ENCODE results near the gene NTPCR.
"Not testable (repeated sequence)": the region's sequence is repeated elsewhere in the genome, so short reads cannot be mapped to it uniquely, and the experiment has no call there.

The NTPCR gene, protein sequence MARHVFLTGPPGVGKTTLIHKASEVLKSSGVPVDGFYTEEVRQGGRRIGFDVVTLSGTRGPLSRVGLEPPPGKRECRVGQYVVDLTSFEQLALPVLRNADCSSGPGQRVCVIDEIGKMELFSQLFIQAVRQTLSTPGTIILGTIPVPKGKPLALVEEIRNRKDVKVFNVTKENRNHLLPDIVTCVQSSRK

DNA sequence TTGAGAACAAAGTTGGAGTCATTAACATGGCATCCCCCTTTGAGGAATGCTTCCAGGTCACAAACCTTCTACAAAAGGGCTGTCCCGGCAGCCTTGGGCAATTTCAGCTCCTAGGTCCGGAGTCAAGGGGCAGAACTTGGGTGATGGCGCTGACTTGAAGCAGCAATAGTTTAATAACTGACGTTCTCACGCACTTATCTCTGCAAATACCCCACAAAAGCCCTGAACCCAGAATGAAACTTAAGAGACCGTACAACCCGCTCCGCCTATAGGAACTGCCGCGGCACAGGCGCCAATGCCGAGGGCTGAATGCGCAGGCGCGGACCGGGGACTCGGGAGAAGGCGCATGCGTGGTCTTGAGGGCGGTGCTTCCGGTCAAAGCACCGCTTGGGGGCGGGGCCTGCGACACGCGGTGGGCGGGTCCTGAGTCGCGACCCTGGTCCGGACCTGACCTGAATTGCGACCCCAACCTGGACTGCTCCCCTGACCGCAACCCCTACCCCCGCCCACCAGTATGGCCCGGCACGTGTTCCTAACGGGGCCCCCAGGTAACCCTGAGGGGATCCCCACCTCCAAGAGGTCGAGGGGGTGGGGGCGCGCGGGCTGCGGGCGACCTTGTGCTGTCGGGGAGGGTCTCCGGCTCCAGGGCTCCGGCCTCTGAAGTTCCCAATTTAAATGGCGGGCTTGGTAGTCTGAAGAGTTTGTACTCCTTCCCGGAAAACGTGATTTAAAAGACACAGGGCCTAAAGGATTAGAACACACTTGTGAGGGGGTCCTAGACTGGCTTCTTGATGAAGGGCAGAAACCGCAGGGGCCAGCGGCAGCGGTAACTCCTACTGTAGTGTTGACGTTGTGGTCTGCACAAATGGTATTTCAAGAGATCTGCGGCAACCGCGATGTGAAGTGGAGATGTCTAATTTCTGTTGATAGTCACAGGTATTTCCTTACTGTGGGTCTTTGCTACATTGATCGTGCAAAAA is at the start of gene NTPCR:
Gene NTPCR, plus strand, starts transcription at position 415 of the 980 bp plus-strand sequence. Its CDS starts 100 bp downstream, at position 515.
- Mint-ChIP-seq H3K4me1 (peaks cover 43% of the 10 kb centered on the region), H3K9me3 (no peaks in the 10 kb centered on the region), H3K27me3 (no peaks in the 10 kb centered on the region), H3K27ac (peak within 1 kb of the TSS; percentile 89), H3K4me3 (peak within 1 kb of the TSS; percentile 97), H3K36me3 (peaks cover 11% of the 10 kb centered on the region)
- peak; percentile 94 for ATAC-seq

DNA sequence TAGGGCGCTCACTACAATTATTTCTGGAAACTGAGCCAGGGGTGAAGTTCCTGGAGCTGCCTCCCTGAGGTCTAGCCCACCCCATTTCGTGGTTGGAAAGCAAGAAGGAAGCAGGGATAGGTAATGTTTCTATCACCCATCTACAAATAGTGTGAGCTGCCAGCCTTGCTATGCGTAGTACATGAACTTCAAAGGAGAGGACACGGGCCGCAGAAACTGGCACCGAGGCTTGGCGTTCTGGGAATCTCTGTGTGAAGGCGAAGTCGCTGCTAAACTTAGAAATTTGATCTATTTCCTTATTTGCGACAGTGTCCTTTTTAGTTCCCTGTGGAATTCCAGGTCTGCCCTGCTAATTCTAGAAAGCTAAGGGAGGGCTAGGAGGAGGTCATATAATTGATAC is 49.6 kb upstream of the NTPCR start:
- Mint-ChIP-seq H3K9me3 (no peaks in the 10 kb centered on the region), H3K4me1 (no peaks in the 10 kb centered on the region), H3K4me3 (no peak overlapping the region), H3K27me3 (peaks cover 8% of the 10 kb centered on the region), H3K36me3 (no peaks in the 10 kb centered on the region), H3K27ac (no peak overlapping the region)
- no peak for ATAC-seq

DNA sequence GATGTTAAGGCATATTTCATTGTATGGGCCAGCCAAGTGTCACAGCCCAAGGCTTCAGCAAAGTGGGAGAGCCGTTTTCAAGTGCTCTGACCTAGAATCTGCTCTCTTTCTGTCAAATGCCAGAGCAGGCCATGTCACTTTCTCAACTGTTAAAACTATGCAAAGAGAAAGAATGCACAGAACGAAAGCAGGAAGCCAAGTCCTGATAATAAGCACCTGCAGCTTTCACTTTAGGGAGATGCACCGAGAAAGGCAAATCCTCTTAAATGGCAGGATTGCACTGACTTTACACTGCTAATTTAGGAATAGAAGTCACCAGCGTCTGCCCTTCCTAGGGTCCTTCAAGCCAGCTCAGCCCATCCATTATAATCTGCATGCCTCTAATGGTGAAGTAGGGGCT is 49.2 kb upstream of the NTPCR start:
- no peaks in the 10 kb centered on the region for H3K4me1 Mint-ChIP-seq
- no peaks in the 10 kb centered on the region for H3K36me3 Mint-ChIP-seq
- no peak overlapping the region for H3K4me3 Mint-ChIP-seq
- peaks cover 11% of the 10 kb centered on the region for H3K27me3 Mint-ChIP-seq
- no peak overlapping the region for H3K27ac Mint-ChIP-seq
- no peak for ATAC-seq
- no peaks in the 10 kb centered on the region for H3K9me3 Mint-ChIP-seq

DNA sequence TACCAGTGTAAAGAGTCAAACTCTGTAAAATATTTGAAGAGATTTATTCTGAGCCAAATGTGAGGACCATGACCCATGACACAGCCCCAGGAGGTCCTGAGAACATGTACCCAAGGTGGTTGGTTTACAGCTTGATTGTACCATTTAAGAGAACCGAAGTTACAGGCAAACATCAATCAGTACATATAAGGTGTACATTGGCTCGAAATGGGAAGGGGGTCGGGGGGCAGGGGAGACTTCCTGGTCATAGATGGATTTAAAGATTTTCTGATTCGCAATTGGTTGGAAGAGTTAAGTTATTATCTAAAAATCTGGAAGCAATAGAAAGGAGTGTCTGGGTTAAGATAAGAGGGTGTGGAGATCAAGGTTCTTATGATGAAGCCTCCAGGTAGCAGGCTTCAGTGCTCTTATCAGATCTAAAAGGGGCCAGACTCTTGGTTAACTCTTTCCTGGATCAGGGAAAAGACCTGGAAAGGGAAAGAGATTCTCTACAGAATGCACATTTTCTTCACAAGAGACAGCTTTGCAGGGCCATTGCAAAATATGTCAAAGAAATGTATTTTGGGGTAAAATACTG is 47.5 kb upstream of the NTPCR start:
- Mint-ChIP-seq H3K4me3 (no peak overlapping the region), H3K36me3 (no peaks in the 10 kb centered on the region), H3K4me1 (no peaks in the 10 kb centered on the region), H3K9me3 (no peaks in the 10 kb centered on the region), H3K27ac (no peak overlapping the region), H3K27me3 (peaks cover 22% of the 10 kb centered on the region)
- ATAC-seq = no peak

DNA sequence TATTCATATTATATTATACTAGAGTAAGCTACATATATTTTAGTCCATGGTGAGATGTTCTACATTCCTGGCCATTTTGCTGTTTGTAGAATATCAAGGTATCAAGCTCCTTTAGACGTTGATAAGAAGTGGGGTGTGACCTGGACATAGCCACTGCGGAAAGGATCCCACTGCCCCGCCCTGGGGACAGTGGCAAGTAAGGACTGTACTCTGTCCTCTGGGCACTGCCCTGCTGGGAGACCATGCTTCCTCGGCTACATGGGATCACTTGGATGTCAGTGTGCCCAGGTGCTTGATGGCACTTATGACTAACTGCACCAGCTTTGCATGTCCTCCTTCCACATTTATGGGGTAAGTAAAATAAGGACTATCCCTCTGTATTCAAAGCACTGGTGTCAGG is 46.3 kb upstream of the NTPCR start:
- Mint-ChIP-seq H3K4me1 (no peaks in the 10 kb centered on the region), H3K27me3 (peaks cover 34% of the 10 kb centered on the region), H3K4me3 (no peak overlapping the region), H3K9me3 (no peaks in the 10 kb centered on the region), H3K27ac (no peak overlapping the region), H3K36me3 (no peaks in the 10 kb centered on the region)
- ATAC-seq = no peak

DNA sequence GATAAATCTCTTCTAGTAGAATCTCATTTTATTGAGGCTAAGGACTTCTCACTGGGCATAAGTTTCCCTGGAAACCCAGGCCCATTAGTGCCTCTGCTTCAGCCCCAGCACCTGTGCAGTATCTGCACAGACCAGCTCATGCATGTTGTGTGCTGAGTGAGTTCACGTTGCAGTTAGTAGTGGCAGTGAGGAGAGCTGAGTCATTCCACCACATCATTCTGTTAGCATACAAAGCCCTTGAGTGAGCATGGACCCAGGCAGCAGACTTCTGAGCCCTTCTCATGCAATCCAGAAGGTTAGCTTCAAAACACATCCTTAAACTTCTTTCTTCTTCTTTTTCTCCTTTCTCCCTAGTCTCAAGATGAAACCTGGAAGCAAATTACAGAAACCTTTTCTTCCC is 45.8 kb upstream of the NTPCR start:
- H3K36me3 Mint-ChIP-seq = no peaks in the 10 kb centered on the region
- ATAC-seq = peak; percentile 44
- H3K27ac Mint-ChIP-seq = no peak overlapping the region

DNA sequence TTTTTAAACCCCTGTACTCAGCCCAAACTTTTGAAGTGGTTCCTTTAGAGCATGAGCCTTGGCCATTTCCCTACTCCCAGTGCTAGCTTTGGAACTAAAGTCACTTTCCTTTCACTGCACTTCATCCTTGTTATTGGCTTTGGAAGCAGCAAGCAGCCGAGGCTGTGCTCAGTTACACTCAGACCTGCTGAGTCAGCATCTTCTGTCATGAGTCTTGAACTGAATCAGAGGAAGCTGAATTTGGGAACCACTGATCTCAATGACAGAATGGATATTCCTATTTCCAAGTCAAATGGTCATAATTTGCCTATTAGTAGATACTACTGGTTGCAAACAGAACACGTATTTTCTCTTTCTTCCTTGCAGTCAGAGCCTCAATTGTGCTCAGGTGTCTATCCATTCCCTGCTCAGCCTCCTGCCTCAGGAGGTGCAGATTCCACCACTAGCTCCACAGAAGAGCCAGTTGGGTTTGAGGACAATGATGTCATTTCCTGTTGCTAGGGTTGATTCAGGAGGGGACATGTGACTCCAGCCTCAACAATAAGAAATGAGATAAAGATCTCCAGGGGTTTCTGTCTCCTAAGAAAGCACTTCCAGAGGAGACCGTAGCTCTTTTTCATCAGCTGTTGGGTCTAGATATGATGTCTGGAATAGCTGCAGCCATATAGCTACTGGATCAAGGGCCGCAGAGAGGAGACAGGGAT is 44.9 kb upstream of the NTPCR start:
- no peak for ATAC-seq
- Mint-ChIP-seq H3K36me3 (no peaks in the 10 kb centered on the region), H3K4me1 (no peaks in the 10 kb centered on the region), H3K27ac (no peak overlapping the region), H3K9me3 (no peaks in the 10 kb centered on the region), H3K4me3 (no peak overlapping the region), H3K27me3 (peaks cover 38% of the 10 kb centered on the region)

More for the DNA sequence above, 45.8 kb upstream of the NTPCR start:
- peaks cover 38% of the 10 kb centered on the region for H3K27me3 Mint-ChIP-seq
- H3K4me1 Mint-ChIP-seq = no peaks in the 10 kb centered on the region
- H3K4me3 Mint-ChIP-seq = no peak overlapping the region
- no peaks in the 10 kb centered on the region for H3K9me3 Mint-ChIP-seq

DNA sequence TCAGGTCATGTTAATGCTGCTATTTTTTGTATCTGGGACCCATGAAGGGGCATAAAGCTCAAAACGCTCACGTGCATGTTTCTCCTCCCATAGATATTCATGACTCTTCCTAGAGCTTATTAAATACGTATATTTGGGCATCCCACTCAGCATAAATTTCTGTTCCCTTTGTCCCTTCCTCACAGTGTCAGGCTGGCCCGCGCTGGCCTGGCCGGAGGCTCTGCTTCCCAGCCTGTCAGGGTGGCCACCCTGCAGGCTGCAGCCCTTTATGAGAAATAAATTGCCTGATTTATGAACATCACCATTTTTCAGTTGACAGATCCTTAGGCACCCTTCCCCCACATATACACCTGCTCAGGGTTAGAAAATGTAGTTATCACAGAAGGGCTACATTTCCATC is 44.0 kb upstream of the NTPCR start:
- no peaks in the 10 kb centered on the region for H3K4me1 Mint-ChIP-seq
- H3K27ac Mint-ChIP-seq = no peak overlapping the region
- H3K36me3 Mint-ChIP-seq = no peaks in the 10 kb centered on the region

DNA sequence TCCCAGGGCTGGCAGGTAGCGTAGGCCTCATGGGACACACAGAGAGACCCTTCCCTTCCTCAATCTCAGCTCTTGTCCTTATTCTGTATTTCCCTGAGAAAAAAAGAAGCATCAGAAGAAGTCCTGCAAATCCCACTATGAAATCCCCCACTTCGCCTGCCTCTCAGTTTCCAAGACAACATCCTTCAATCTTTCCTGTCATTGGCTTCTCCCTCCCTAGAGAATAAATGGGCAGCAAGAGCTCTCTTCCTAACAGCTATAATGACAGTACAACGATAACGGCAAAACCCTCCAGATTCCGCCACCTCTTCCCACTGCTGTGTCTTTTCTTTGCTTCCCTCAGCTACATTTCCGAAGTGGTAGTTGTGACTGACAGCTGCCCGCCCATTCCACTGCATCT is 41.6 kb upstream of the NTPCR start:
- Mint-ChIP-seq H3K9me3 (no peaks in the 10 kb centered on the region), H3K4me3 (no peak overlapping the region), H3K27ac (no peak overlapping the region), H3K27me3 (peaks cover 38% of the 10 kb centered on the region), H3K36me3 (no peaks in the 10 kb centered on the region), H3K4me1 (no peaks in the 10 kb centered on the region)
- no peak for ATAC-seq

More for the DNA sequence above, 44.0 kb upstream of the NTPCR start:
- Mint-ChIP-seq H3K27me3 (peaks cover 38% of the 10 kb centered on the region), H3K9me3 (no peaks in the 10 kb centered on the region), H3K4me3 (no peak overlapping the region)
- ATAC-seq = no peak

DNA sequence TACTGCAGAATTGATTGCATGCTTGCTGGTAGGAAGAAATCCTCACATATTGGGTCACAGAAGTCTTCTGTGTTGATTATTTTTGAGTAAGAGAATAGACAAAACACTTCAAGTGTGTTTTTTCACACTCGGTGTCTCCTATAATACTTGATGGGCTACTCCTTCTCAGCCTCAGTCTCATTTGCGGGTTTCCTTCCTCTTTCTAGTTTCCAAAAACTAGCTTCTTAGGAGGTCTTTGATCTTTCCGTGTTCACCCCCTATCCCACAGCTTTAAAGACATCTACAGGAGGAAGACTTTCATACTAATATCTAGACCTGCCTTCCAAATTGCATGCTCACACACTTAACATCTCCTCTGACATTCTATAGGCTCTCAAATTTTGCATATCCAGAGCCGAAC is 40.7 kb upstream of the NTPCR start:
- Mint-ChIP-seq H3K9me3 (no peaks in the 10 kb centered on the region), H3K27ac (no peak overlapping the region), H3K4me3 (no peak overlapping the region), H3K4me1 (no peaks in the 10 kb centered on the region), H3K36me3 (no peaks in the 10 kb centered on the region), H3K27me3 (peaks cover 34% of the 10 kb centered on the region)
- ATAC-seq = no peak

DNA sequence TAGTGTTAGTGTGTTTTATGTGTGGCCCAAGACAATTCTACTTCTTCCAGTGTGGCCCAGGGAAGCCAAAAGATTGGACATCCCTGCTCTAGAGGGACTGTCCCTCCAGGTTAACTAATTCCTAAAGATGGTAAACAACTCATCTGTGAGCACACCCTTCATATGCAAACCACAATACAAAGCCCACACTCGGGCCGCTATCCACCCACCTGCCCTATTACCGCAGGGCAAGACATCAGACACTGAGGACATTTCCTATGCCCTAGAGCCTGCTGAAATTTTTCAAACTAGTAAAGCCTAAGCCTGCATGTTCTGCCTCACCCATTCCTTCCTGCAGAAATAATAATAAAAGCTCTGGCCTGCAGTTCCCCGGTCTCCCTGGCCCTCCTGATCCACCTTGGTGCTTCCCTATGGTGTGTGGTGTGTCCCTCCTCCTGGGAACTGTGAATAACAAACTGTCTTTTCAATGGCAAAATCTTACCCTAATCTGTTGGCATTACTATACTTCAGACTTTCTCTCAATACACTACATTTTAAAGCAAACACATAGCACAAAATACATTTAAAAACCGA is 39.3 kb upstream of the NTPCR start:
- Mint-ChIP-seq H3K27ac (no peak overlapping the region), H3K4me3 (no peak overlapping the region), H3K36me3 (no peaks in the 10 kb centered on the region), H3K27me3 (peaks cover 31% of the 10 kb centered on the region), H3K9me3 (no peaks in the 10 kb centered on the region), H3K4me1 (no peaks in the 10 kb centered on the region)
- ATAC-seq = no peak

DNA sequence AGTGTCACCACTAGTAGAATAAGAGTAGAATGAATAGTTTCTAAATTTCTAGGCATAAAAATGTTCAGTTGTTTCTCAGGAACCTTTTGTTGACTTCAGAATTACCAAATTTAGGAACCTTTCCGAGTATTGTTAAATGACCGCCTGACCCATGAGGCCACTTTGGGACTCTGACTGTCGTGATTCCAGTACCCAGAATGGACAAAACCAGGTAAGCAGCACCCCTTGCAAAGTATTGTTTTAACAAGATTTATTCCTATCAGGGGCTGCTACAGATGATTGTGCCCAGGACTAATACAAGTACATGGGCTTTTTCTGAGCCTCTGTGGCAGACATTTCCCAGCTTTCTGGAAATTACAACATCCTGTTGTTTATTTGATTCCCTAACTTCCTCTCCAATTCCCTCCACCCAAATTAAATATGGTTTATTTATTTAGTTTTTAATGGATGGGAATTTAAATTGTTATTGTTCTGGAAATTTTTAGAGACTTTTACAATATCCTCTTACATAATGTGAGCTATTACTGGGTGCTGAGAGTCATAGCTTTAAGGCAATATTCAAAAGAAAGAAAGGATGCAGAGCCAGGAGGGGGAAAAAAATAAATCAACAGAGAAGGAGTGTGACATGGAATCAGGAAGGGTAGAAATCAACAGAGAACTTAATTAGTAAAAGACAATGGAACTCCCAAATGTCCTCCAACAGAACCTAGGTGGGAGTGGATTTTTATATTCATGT is 37.4 kb upstream of the NTPCR start:
- no peak overlapping the region for H3K4me3 Mint-ChIP-seq
- ATAC-seq = no peak
- peaks cover 33% of the 10 kb centered on the region for H3K27me3 Mint-ChIP-seq
- H3K27ac Mint-ChIP-seq = no peak overlapping the region
- H3K9me3 Mint-ChIP-seq = no peaks in the 10 kb centered on the region
- H3K4me1 Mint-ChIP-seq = no peaks in the 10 kb centered on the region
- H3K36me3 Mint-ChIP-seq = no peaks in the 10 kb centered on the region

DNA sequence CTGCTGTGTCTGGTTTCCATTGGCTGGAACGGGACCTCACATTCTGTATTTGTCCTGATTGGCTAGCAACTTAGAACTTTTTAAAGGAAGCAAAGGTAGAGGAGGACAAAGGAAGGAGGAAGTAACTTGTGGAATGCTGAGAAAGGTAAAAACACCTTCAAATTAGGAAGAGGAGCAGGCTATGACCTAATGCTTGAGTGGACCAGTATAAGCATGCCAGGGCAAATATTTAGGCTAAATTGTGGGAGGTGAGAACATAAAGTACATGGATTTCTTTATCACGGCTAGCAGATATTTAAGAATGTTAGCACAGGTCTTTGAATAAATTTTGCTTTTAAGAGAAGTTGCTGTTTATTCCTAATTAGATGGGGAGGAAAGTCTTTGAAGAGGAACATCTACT is 36.1 kb upstream of the NTPCR start:
- H3K27me3 Mint-ChIP-seq = peaks cover 21% of the 10 kb centered on the region
- H3K36me3 Mint-ChIP-seq, ATAC-seq, H3K27ac Mint-ChIP-seq, H3K9me3 Mint-ChIP-seq, H3K4me3 Mint-ChIP-seq, H3K4me1 Mint-ChIP-seq: not testable (repeated sequence)

DNA sequence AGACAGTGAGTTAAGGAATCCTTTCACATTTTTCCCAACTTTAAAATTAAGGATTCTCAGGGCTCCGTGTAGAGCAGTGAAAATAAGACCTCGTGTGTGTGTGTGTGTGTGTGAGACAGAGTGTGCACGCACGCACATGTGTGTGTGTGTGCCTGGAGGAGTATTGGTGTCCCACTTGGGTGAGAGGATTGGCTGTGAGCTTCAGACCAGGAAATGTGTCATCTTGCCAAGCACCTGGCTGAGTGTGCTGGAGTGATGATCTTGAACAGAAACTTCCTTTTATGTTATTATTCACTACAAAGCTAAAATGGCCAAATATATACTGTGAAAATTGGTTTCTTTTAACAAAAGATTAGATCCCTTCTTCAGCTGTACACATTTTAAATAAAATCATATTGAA is 35.2 kb upstream of the NTPCR start:
- Mint-ChIP-seq H3K27me3 (peaks cover 18% of the 10 kb centered on the region), H3K27ac (no peak overlapping the region), H3K9me3 (no peaks in the 10 kb centered on the region), H3K36me3 (no peaks in the 10 kb centered on the region), H3K4me1 (no peaks in the 10 kb centered on the region), H3K4me3 (no peak overlapping the region)
- no peak for ATAC-seq
